ENCODE results near the gene KCNAB2. TPM values are rescaled to one million over a fixed set of nuclear protein-coding genes. Genes with fewer than 3 reads are reported as not detected.

Gene KCNAB2
- polyA plus RNA-seq (2011; rRNA removed) (6.7 and 10.3 TPM in 2 replicates), polyA minus RNA-seq (2011; rRNA and poly(A)+ RNA removed) (3.8 and 4.5 TPM in 2 replicates)

DNA sequence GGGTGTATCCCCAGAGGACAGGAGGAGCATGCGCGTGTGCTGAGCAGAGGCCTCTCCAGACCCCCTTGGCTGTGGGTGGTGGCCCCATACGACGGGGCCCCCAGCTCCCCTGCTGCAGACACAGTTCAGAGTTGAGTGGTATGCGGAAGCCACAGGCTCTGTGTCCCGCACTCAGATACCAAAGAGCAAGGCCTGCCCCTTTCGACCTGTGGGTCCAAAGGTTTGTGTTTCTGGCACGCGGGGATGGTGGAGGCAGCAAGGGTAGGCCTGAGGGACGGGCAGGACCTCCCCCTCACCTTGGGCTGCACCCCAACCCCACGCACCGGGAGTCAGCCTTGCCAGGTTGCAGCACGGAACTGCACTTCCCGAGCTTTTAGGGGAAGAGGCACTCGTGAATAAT is at the start of gene KCNAB2:
KCNAB2 (plus strand) TSS at position 328 of the 400 bp plus-strand sequence. CDS start 5,649 bp downstream, outside the sequence.
- no peak for TF ChIP-seq CTCF (IDR thresholded peaks at IDR 0.05; ENCODE audit: insufficient read depth, low read depth, low read length)
- Histone ChIP-seq H3K36me3 (ENCODE audit: control insufficient read depth, insufficient read depth, low read length) (no peaks in the 10 kb centered on the region), H3K4me3 (ENCODE audit: low read depth, low read length) (no peak within 1 kb of the TSS), H3K27me3 (ENCODE audit: control insufficient read depth, insufficient read depth, low read length) (no peaks in the 10 kb centered on the region)
- ChIA-PET POLR2A (no interaction called here), CTCF (interaction anchor here (1.1 kb wide), 1 partner anchor 160 kb away, joined by 3 read pairs; no protein-coding TSS in a partner anchor)
- no peak for DNase-seq (ENCODE audit: low read depth)

GRCh38 chr1:5996641-5997270 is 48.9 kb upstream of the KCNAB2 start:
- Histone ChIP-seq H3K36me3 (ENCODE audit: control insufficient read depth, insufficient read depth, low read length) (no peaks in the 10 kb centered on the region), H3K4me3 (ENCODE audit: low read depth, low read length) (no peak overlapping the region), H3K27me3 (ENCODE audit: control insufficient read depth, insufficient read depth, low read length) (no peaks in the 10 kb centered on the region)
- ChIA-PET CTCF (interaction anchor here (1.0 kb wide), 1 partner anchor 28 kb away, joined by 3 read pairs; no protein-coding TSS in a partner anchor), POLR2A (no interaction called here)
- DNase-seq (ENCODE audit: low read depth), result no peak
- no peak for TF ChIP-seq CTCF (IDR thresholded peaks at IDR 0.05; ENCODE audit: insufficient read depth, low read depth, low read length)

DNA sequence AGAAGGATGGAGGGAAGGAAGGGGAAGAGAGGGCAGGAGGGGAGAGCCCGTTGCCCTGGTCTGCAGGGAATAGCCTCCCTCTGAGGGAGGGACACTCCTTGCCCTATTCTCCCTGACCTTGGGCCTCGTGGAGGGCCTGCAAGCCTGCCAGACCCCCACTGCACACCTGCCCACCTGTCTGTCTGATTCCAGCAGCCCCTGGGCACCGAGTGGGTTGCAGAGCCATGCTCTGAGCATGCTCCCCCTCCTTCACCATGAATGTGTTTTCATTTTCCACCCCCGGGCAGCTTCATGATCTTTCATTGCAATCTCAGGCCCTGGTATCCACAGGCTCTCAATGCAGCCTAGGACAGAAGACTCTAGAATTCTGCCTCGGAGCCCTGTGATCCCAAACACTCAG is 48.4 kb upstream of the KCNAB2 start:
- CTCF ChIA-PET, result interaction anchor here (1.0 kb wide), 1 partner anchor 28 kb away, joined by 3 read pairs; no protein-coding TSS in a partner anchor
- Histone ChIP-seq H3K36me3 (ENCODE audit: control insufficient read depth, insufficient read depth, low read length) (no peaks in the 10 kb centered on the region), H3K27me3 (ENCODE audit: control insufficient read depth, insufficient read depth, low read length) (no peaks in the 10 kb centered on the region), H3K4me3 (ENCODE audit: low read depth, low read length) (no peak overlapping the region)
- POLR2A ChIA-PET, result no interaction called here
- no peak for DNase-seq (ENCODE audit: low read depth)
- no peak for TF ChIP-seq CTCF (IDR thresholded peaks at IDR 0.05; ENCODE audit: insufficient read depth, low read depth, low read length)

DNA sequence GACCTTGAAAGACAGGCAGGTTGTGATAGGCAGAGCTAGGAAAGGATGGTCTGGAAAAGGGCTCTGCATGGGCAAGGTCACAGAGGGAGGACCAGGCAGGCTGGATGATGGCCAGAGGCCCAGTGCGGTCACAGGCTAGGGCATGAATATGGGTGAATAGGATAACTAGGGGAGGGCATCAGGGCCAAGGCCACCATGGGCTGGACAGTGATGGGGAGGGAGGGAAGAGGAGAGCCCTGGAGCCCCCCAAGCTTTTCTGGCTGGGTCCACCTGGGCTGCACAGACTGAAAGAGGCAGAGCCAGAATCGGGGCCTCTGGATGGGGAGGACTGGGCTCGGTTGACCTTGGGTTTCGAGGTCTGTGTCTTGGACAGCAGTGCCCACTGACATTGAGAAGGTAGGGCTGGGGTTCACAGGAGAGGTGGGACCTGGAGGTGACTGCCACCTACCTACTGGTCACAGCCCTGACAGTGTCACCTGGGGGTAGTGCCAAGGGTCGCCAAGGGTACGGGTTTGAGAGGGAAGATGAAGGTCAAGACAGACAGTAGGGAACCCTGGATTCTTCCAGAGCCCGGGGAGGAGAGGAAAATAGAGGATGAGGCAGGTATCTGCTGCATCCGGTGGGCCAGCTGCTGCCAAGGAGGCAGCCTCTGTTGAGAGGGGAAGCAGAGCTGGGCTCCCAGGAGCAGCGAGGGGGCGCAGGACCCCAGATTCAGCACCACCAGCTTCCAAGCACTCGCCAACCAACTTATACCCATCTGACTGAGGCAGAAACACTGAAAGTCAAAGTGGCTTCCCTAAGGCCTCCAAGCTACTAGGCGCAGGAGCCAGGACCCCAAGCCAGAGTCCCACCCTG is 47.4 kb upstream of the KCNAB2 start:
- Histone ChIP-seq H3K36me3 (ENCODE audit: control insufficient read depth, insufficient read depth, low read length) (no peaks in the 10 kb centered on the region), H3K4me3 (ENCODE audit: low read depth, low read length) (no peak overlapping the region), H3K27me3 (ENCODE audit: control insufficient read depth, insufficient read depth, low read length) (no peaks in the 10 kb centered on the region)
- no peak for DNase-seq (ENCODE audit: low read depth)
- no peak for TF ChIP-seq CTCF (IDR thresholded peaks at IDR 0.05; ENCODE audit: insufficient read depth, low read depth, low read length)
- ChIA-PET CTCF (no interaction called here), POLR2A (no interaction called here)

DNA sequence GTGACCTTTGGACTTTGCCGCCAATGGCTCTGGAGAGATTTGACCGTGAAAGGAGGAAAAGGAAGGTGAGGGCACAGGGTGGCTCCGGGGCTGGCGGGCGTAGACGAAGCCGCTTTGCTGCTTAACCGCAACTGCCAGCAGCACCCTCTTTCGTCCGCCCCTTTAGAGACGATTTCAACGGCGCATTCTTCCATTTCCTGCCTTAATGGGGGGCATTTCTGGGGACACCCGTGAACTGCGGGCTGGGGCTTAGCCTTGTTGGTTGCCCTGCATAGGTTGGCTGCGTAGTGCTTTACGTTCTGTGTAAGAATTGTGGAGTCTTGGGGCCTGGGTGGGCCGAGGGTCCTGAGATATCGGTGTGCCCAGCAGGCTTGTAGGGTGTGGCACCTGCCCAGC is 46.8 kb upstream of the KCNAB2 start:
- CTCF ChIA-PET, result no interaction called here

More for the DNA sequence above, 46.8 kb upstream of the KCNAB2 start:
- Histone ChIP-seq H3K4me3 (ENCODE audit: low read depth, low read length) (no peak overlapping the region), H3K27me3 (ENCODE audit: control insufficient read depth, insufficient read depth, low read length) (no peaks in the 10 kb centered on the region), H3K36me3 (ENCODE audit: control insufficient read depth, insufficient read depth, low read length) (no peaks in the 10 kb centered on the region)
- DNase-seq (ENCODE audit: low read depth), result no peak
- no peak for TF ChIP-seq CTCF (IDR thresholded peaks at IDR 0.05; ENCODE audit: insufficient read depth, low read depth, low read length)
- POLR2A ChIA-PET, result no interaction called here
